Fibroblast of the conjunctiva (primary cell): ENCODE results near the gene ZNF280D.
A peak's percentile ranks its signal among the peaks of the same experiment; 100 is the strongest.
"Not testable (repeated sequence)": the region's sequence is repeated elsewhere in the genome, so short reads cannot be mapped to it uniquely, and the experiment has no call there.

Experiments used
- DNase-seq: peaks from one replicate; pipeline ENCODE4 v3.0.0-alpha.2; 2010; ENCODE audit warnings: low read depth

The ZNF280D gene

DNA sequence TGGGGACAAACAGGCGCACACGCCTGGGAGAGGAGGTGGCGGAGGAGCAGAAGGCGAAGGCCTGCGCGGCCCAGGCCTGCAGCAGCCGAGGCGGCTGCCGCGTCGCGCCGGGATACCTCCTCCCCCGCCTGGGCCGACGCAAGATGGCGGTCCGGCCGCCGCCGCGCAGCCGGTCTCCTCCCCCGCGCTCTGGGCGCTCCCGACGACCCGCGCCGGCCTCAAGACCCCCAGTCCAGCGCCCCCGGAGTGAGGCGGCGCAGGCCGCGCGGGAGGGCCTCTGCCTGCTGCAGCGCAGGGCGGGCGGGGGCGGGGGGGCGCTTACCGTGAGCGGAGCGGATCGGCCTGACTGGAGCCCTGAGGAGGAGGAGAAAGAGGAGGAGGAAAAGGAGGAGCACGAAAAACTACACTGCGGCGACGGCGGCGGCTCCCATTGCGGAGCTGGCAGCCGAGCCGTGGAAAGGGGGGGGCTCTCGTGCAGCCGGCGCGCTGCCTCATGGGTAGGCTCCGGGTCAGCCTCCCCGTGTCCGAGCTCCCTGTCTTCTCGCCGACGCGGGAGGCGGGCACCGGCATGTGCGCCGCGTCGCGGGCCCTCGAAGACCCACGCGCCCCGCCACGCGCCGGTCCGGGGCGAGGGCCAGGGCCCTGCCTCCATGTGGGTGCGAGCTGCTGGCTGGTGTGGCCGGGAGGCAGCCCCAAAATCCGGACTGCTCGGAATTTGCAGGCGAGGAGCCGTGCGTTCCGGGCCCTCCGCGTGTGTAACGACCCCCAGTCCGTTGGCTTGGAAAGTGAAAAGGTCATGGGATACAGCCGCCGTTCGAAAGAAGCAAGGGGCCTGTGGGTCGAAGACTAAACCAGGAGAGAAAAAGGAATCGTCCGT is at the start of gene ZNF280D:
Gene ZNF280D, minus strand, starts transcription at position 374 of the 877 bp plus-strand sequence. CDS start 26,400 bp downstream, outside the sequence.
- DNase-seq: peak; percentile 77

GRCh38 chr15:56782306-56782705 is 49.0 kb upstream of the ZNF280D start:
- DNase-seq: no peak

- DNase-seq: no peak
Measured at GRCh38 chr15:56781666-56782065, 48.4 kb upstream of the ZNF280D start.

GRCh38 chr15:56780102-56780725 is 46.9 kb upstream of the ZNF280D start:
- DNase-seq: not testable (repeated sequence)

GRCh38 chr15:56779449-56779848 is 46.1 kb upstream of the ZNF280D start:
- not testable (repeated sequence) for DNase-seq

GRCh38 chr15:56778761-56779160 is 45.5 kb upstream of the ZNF280D start:
- no peak for DNase-seq

GRCh38 chr15:56776839-56777238 is 43.5 kb upstream of the ZNF280D start:
- no peak for DNase-seq

DNA sequence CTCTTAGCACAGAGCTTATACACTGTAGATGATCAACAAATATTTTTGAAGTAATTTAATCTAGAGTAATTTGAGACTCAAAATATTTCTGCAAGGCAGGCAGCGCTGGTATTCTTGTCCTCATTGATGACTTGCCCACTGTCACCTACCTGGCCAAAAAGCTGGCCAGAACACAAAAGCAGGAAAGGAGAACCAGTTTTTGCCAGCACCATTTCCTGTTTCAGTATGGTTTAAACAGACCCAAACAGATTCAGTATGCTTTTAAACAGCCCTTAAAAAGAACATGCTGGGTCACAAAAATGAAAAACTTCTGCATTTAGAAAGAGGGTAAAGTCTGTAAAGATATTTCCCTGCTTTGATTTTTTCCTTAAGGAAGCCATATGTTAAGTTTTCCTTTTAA is 42.3 kb upstream of the ZNF280D start:
- DNase-seq: no peak

DNA sequence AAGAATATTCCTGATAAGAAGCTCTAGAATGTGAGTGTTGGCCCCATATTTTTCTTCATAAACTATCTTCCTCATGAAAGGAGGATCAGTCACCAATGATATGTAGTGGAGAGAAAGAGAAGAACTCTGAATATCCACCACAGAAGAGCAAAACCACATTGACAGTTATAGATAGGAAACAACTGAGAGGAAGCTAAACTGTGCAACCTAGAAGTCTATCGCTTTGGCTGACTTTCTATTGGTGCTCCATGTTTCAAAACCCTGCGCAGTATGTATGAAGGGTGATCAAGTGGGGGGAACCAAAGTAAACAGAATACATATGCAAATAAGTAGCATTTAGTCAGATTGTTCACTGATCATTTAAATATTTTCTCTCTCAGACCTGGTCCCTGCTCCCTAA is 41.0 kb upstream of the ZNF280D start:
- DNase-seq: no peak

DNA sequence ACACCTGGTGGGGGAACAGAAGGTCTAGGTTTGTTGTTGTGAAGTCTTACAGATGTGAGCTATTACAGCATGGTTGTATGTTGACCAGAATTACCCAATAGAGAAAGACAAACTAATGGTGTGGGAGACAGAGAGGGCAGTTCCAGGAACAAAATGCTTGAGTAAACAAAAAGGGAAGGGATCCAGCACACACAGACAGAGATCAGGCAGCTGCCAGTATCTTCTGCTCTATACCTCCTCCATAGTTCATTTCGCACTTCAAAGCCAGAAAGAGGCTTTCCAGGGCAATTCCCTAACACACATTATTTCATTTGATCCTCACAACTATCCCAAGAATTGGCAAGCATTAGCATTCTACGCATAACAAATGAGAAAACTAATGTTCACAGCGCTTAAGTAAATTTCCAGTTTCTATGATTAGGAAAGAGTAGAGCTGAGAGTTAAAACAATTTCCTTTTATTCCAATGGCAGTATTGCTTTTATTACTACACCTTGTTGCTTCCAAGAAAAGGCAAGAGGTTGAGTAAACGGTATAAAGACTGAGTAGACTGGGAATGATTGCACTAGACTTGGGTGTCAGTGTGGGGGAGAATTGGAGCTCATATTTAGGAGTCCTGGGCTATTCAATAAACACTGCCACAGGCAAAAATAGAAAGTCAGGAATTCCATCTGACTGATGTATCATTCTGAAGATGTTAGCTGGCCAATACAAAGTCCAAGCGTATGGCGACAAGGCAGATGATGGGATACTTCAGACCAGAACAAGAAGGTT is 39.7 kb upstream of the ZNF280D start:
- no peak for DNase-seq

- DNase-seq: no peak
Measured at GRCh38 chr15:56770173-56770572, 36.9 kb upstream of the ZNF280D start.

DNA sequence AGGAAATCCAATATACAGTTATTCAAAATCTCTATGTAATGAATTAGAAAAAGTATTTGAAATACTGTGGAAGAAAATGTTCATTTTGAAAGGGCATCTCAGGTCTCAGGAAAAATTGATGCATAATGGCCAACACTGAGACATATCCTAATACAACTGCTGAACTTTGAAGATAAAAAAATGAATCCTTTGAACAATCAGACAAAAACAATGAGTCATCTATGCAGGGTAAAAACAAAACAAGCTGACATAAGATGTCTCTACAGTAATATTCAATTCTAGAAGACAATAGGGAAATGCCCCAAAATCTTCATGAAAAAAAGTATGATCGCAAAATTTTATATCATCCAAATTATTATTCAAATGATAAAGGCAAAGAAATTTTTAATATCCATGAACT is 34.0 kb upstream of the ZNF280D start:
- DNase-seq: no peak

GRCh38 chr15:56765251-56765650 is 31.9 kb upstream of the ZNF280D start:
- peak; percentile 51 for DNase-seq

DNA sequence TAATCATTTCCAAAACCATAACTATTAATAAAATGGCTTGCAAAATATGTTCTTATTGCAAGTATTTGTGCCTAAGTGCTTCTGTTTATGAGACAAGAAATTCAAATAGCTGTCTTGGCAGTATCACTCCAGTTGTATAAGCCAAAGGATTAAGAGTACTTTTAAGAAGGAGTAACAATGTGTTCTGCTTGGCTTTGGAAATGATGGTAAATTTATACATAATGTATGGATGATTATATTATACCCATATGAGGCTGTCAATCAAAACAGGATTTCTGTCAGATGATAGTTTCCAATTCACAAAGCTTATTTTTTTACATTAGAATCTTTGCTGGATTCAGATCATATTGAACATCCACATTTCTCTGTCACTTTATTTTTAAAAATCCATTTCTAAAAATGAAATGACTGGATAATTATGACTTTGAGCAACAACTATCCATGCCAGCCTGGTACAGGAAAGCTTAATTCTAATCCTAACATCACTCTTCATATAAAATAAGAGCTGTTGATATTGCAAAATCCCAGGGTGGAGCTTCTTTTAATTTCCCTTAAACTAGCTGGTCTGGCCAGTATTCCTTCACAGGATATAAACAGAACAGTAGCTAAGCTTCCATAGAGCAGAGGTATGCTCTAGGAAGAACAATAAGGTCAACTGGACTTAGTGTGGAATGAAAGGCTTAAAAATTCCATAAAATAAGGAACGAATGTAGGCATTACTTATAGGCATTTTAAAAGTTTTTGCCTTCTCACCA is 30.0 kb upstream of the ZNF280D start:
- no peak for DNase-seq

GRCh38 chr15:56760186-56760585 is 26.9 kb upstream of the ZNF280D start:
- no peak for DNase-seq

- peak; percentile 71 for DNase-seq
Measured at GRCh38 chr15:56759450-56759845, 26.1 kb upstream of the ZNF280D start.

GRCh38 chr15:56758770-56759449 is 25.6 kb upstream of the ZNF280D start:
- DNase-seq: no peak

- DNase-seq: no peak
Measured at GRCh38 chr15:56757875-56758274, 24.6 kb upstream of the ZNF280D start.

- no peak for DNase-seq
Measured at GRCh38 chr15:56754772-56755370, 21.6 kb upstream of the ZNF280D start.

- DNase-seq: no peak
Measured at GRCh38 chr15:56752986-56753385, 19.7 kb upstream of the ZNF280D start.

DNA sequence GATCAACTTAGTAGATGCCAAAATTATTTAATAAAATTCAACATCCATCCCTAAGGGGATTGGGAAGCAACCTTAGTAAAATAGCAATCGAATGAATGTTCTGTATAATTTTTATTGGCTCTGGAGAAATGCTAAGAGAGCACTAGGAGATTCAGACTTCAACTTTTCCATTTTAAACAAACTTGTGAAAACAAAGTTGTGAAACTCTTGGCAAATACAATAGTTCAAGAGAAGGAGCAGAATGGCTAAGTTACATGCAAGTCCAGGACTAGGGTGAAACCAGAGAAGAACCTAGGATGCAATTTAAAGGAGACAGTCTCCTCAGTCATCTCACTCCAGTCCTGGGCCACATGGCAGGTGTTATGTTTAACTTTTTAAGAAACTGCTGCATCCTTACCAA is 16.7 kb upstream of the ZNF280D start:
- peak; percentile 57 for DNase-seq
